Astrocyte (in vitro differentiated cells and primary cell): ENCODE results near the gene KRT7.

ENCODE experiments used
- CTCF ChIP-seq: IDR thresholded peaks from 2 replicates; pipeline ENCODE4 v1.5.1; 2011; ENCODE audit warnings: low read depth, mild to moderate bottlenecking, inconsistent platforms, low read length, moderate library complexity; ENCODE audit not compliant: insufficient read depth
- EZH2 ChIP-seq: IDR thresholded peaks from 2 replicates; pipeline ENCODE4 v1.6.1; 2012; ENCODE audit warnings: mild to moderate bottlenecking, low read length, inconsistent platforms; ENCODE audit not compliant: insufficient read depth

- TF ChIP-seq CTCF (no peak), EZH2 (no peak)
Measured at GRCh38 chr12:52228366-52228765, 4.7 kb upstream of the KRT7 start.
